CD8-positive, alpha-beta memory T cell (primary cell): ENCODE results near the gene GBF1. TPM values are rescaled to one million over a fixed set of nuclear protein-coding genes. Genes with fewer than 3 reads are reported as not detected.

Experiments used
- CTCF ChIA-PET: fragments of 350-600 bp; sonication (Branson Sonifier 250); formaldehyde crosslinking; loops from one replicate; lab custom pipeline; 2021; ENCODE audit warnings: antibody characterized with exemption; lab: Charles Lee
- POLR2A ChIA-PET: fragments of 350-600 bp; sonication (Branson Sonifier 250); formaldehyde crosslinking; loops from one replicate; lab custom pipeline; 2021; ENCODE audit warnings: antibody characterized with exemption; lab: Charles Lee
- DNase-seq, 5 donors: peaks; one replicate each; pipeline versions ENCODE4 v3.0.0 to v3.0.0-alpha.2; 2020 to 2022; ENCODE audit warnings: mixed read lengths in 1 of 5
- H3K27ac ChIP-seq: one replicate; pipeline ENCODE4 v1.7.0; 2013; ENCODE audit warnings: low read depth, mild to moderate bottlenecking, low read length, moderate library complexity
- H3K27me3 ChIP-seq: 2 replicates; pipeline ENCODE4 v1.7.0; 2013; ENCODE audit warnings: low read length, mild to moderate bottlenecking; ENCODE audit not compliant: insufficient read depth, poor library complexity, severe bottlenecking
- H3K36me3 ChIP-seq: 2 replicates; pipeline ENCODE4 v1.7.0; 2013; ENCODE audit warnings: mild to moderate bottlenecking, low read length, moderate library complexity; ENCODE audit not compliant: insufficient read depth
- H3K4me1 ChIP-seq: 2 replicates; pipeline ENCODE4 v1.7.0; 2013; ENCODE audit warnings: mild to moderate bottlenecking, low read length, moderate library complexity; ENCODE audit not compliant: insufficient read depth
- H3K4me3 ChIP-seq: 2 replicates; pipeline ENCODE4 v1.7.0; 2013; ENCODE audit warnings: mild to moderate bottlenecking, low read length
- H3K9me3 ChIP-seq: 2 replicates; pipeline ENCODE4 v1.7.0; 2013; ENCODE audit warnings: mild to moderate bottlenecking, low read length
- H3K27ac Mint-ChIP-seq, 8 donors: one replicate each; pipeline ENCODE4 v1.8.0; 2020 to 2021; ENCODE audit warnings: mixed read lengths in 8 of 8, mild to moderate bottlenecking in 6 of 8, inconsistent platforms in 3 of 8, moderate library complexity in 3 of 8
- H3K27me3 Mint-ChIP-seq, 2 donors: one replicate each; pipeline ENCODE4 v1.8.0; 2020 to 2021; ENCODE audit warnings: mixed read lengths in 2 of 2, mild to moderate bottlenecking in 1 of 2, moderate library complexity in 1 of 2
- H3K36me3 Mint-ChIP-seq, 3 donors: one replicate each; pipeline ENCODE4 v1.8.0; 2020 to 2021; ENCODE audit warnings: mixed read lengths in 3 of 3, inconsistent platforms in 1 of 3, mild to moderate bottlenecking in 1 of 3
- H3K4me1 Mint-ChIP-seq, 3 donors: one replicate each; pipeline ENCODE4 v1.8.0; 2020 to 2021; ENCODE audit warnings: mixed read lengths in 3 of 3, inconsistent platforms in 1 of 3, mild to moderate bottlenecking in 1 of 3
- H3K4me3 Mint-ChIP-seq, 7 donors: one replicate each; pipeline ENCODE4 v1.8.0; 2020 to 2021; ENCODE audit warnings: mixed read lengths in 7 of 7, mild to moderate bottlenecking in 6 of 7, moderate library complexity in 4 of 7, inconsistent platforms in 2 of 7
- H3K9me3 Mint-ChIP-seq, 5 donors: one replicate each; pipeline ENCODE4 v1.8.0; 2020 to 2022; ENCODE audit warnings: mixed read lengths in 5 of 5, mild to moderate bottlenecking in 3 of 5, moderate library complexity in 2 of 5, inconsistent platforms in 1 of 5
- polyA plus RNA-seq: library from polyadenylated mRNA; unstranded; fragments of 300-500 nt; fragmentation: Illumina TruSeq; gene quantifications from one replicate; pipeline ENCODE4 v1.2.3, GENCODE V29; 2021
- total RNA-seq, 2 experiments: library from RNA; stranded (reverse); gene quantifications; one replicate each; pipeline ENCODE4 v1.2.3, GENCODE V29; 2021

The GBF1 gene
- total and polyA plus RNA-seq, 3 experiments from 2014 or later, result 21.6 to 39.2 (median 38.7) TPM

GRCh38 chr10:102274062-102274461, 28.7 kb downstream of the GBF1 start:
- POLR2A ChIA-PET, result no interaction called here

GRCh38 chr10:102275343-102275742, 30.0 kb downstream of the GBF1 start:
- Mint-ChIP-seq H3K36me3 (peaks cover 0 to 20% (median 2%) of the 10 kb centered on the region in 3 donors), H3K9me3 (no peaks in the 10 kb centered on the region), H3K27ac (no peak overlapping the region), H3K4me3 (no peak overlapping the region), H3K27me3 (no peaks in the 10 kb centered on the region), H3K4me1 (peaks cover 22 to 56% (median 47%) of the 10 kb centered on the region in 3 donors)
- Histone ChIP-seq H3K4me3 (no peak overlapping the region), H3K9me3 (no peaks in the 10 kb centered on the region), H3K4me1 (peaks cover 17% of the 10 kb centered on the region), H3K27me3 (no peaks in the 10 kb centered on the region), H3K27ac (no peak overlapping the region), H3K36me3 (no peaks in the 10 kb centered on the region)
- CTCF ChIA-PET, result no interaction called here
- DNase-seq, result no peak
- POLR2A ChIA-PET, result no interaction called here

More at GRCh38 chr10:102274062-102274461, 28.7 kb downstream of the GBF1 start:
- Mint-ChIP-seq H3K36me3 (peaks cover 0 to 20% (median 4%) of the 10 kb centered on the region in 3 donors), H3K4me1 (peaks cover 17 to 50% (median 39%) of the 10 kb centered on the region in 3 donors), H3K9me3 (no peaks in the 10 kb centered on the region), H3K4me3 (no peak overlapping the region), H3K27me3 (no peaks in the 10 kb centered on the region), H3K27ac (peak overlapping the region in 1 of 8 donors; percentile 32)
- peaks cover 11% of the 10 kb centered on the region for H3K4me1 ChIP-seq
- no peaks in the 10 kb centered on the region for H3K9me3 ChIP-seq
- no peak for DNase-seq
- CTCF ChIA-PET, result no interaction called here
- H3K27me3 ChIP-seq, result no peaks in the 10 kb centered on the region
- H3K27ac ChIP-seq, result no peak overlapping the region
- H3K36me3 ChIP-seq, result no peaks in the 10 kb centered on the region
- H3K4me3 ChIP-seq, result no peak overlapping the region

GRCh38 chr10:102279104-102279503, 33.8 kb downstream of the GBF1 start:
- H3K27ac ChIP-seq, result no peak overlapping the region
- no peak overlapping the region for H3K4me3 ChIP-seq
- H3K27me3 ChIP-seq, result no peaks in the 10 kb centered on the region
- no peaks in the 10 kb centered on the region for H3K36me3 ChIP-seq
- H3K9me3 ChIP-seq, result no peaks in the 10 kb centered on the region
- Mint-ChIP-seq H3K27ac (peak overlapping the region in 3 of 8 donors; percentile 23 to 51 (median 50)), H3K4me1 (peaks cover 32 to 54% (median 50%) of the 10 kb centered on the region in 3 donors), H3K4me3 (no peak overlapping the region), H3K9me3 (no peaks in the 10 kb centered on the region), H3K27me3 (no peaks in the 10 kb centered on the region), H3K36me3 (peaks cover 0 to 23% (median 0%) of the 10 kb centered on the region in 3 donors)
- POLR2A ChIA-PET, result no interaction called here
- DNase-seq, result no peak
- CTCF ChIA-PET, result no interaction called here
- H3K4me1 ChIP-seq, result peaks cover 37% of the 10 kb centered on the region

GRCh38 chr10:102280397-102281101, 35.2 kb downstream of the GBF1 start:
- POLR2A ChIA-PET, result interaction anchor here (0.6 kb wide), 1 partner anchor 26 kb away, joined by 11 read pairs; no protein-coding TSS in a partner anchor
- DNase-seq, result no peak

GRCh38 chr10:102281102-102281487, 35.8 kb downstream of the GBF1 start:
- H3K4me1 Mint-ChIP-seq, result peaks cover 37 to 70% (median 69%) of the 10 kb centered on the region in 3 donors
- peak overlapping the region in 2 of 8 donors; percentile 70 to 89 for H3K27ac Mint-ChIP-seq
- Histone ChIP-seq H3K4me3 (no peak overlapping the region), H3K9me3 (no peaks in the 10 kb centered on the region), H3K4me1 (peaks cover 40% of the 10 kb centered on the region), H3K27me3 (no peaks in the 10 kb centered on the region), H3K36me3 (no peaks in the 10 kb centered on the region), H3K27ac (no peak overlapping the region)
- peak overlapping the region in 1 of 7 donors; percentile 11 for H3K4me3 Mint-ChIP-seq
- H3K27me3 Mint-ChIP-seq, result no peaks in the 10 kb centered on the region
- peaks cover 0 to 36% (median 0%) of the 10 kb centered on the region in 3 donors for H3K36me3 Mint-ChIP-seq
- CTCF ChIA-PET, result no interaction called here
- DNase-seq, result no peak
- POLR2A ChIA-PET, result no interaction called here
- no peaks in the 10 kb centered on the region for H3K9me3 Mint-ChIP-seq

More at GRCh38 chr10:102280397-102281101, 35.2 kb downstream of the GBF1 start:
- H3K36me3 ChIP-seq, result no peaks in the 10 kb centered on the region
- peak overlapping the region in 1 of 7 donors; percentile 11 for H3K4me3 Mint-ChIP-seq
- no peaks in the 10 kb centered on the region for H3K9me3 Mint-ChIP-seq
- H3K27ac ChIP-seq, result no peak overlapping the region
- H3K27ac Mint-ChIP-seq, result peak overlapping the region in 5 of 8 donors; percentile 30 to 89 (median 70)
- H3K9me3 ChIP-seq, result no peaks in the 10 kb centered on the region
- CTCF ChIA-PET, result no interaction called here
- H3K4me1 ChIP-seq, result peaks cover 40% of the 10 kb centered on the region
- no peaks in the 10 kb centered on the region for H3K27me3 ChIP-seq
- H3K4me3 ChIP-seq, result no peak overlapping the region
- H3K36me3 Mint-ChIP-seq, result peaks cover 0 to 34% (median 0%) of the 10 kb centered on the region in 3 donors
- H3K4me1 Mint-ChIP-seq, result peaks cover 36 to 65% (median 64%) of the 10 kb centered on the region in 3 donors
- no peaks in the 10 kb centered on the region for H3K27me3 Mint-ChIP-seq

- ChIA-PET POLR2A (interaction anchor here (0.6 kb wide), 1 partner anchor 40 kb away, joined by 4 read pairs; no protein-coding TSS in a partner anchor), CTCF (no interaction called here)
- H3K9me3 Mint-ChIP-seq, result no peaks in the 10 kb centered on the region
- Histone ChIP-seq H3K4me1 (peaks cover 40% of the 10 kb centered on the region), H3K9me3 (no peaks in the 10 kb centered on the region), H3K27ac (no peak overlapping the region), H3K36me3 (no peaks in the 10 kb centered on the region), H3K4me3 (no peak overlapping the region), H3K27me3 (no peaks in the 10 kb centered on the region)
- DNase-seq, result no peak
- H3K27ac Mint-ChIP-seq, result peak overlapping the region in 6 of 8 donors; percentile 10 to 51 (median 18)
- peaks cover 0 to 45% (median 5%) of the 10 kb centered on the region in 3 donors for H3K36me3 Mint-ChIP-seq
- H3K27me3 Mint-ChIP-seq, result no peaks in the 10 kb centered on the region
- peaks cover 41 to 75% (median 73%) of the 10 kb centered on the region in 3 donors for H3K4me1 Mint-ChIP-seq
- H3K4me3 Mint-ChIP-seq, result peak overlapping the region in 1 of 7 donors; percentile 0
These were observed 38.2 kb downstream of the GBF1 start for GRCh38 chr10:102283488-102283887.

GRCh38 chr10:102283890-102284289, 38.6 kb downstream of the GBF1 start:
- H3K27ac Mint-ChIP-seq, result peak overlapping the region in 3 of 8 donors; percentile 12 to 46 (median 19)
- no peaks in the 10 kb centered on the region for H3K9me3 Mint-ChIP-seq
- no peaks in the 10 kb centered on the region for H3K27me3 Mint-ChIP-seq
- no peak overlapping the region for H3K4me3 ChIP-seq
- ChIA-PET POLR2A (interaction anchor here (0.6 kb wide), 1 partner anchor 40 kb away, joined by 4 read pairs; no protein-coding TSS in a partner anchor), CTCF (no interaction called here)
- H3K36me3 ChIP-seq, result no peaks in the 10 kb centered on the region
- H3K4me1 ChIP-seq, result peaks cover 36% of the 10 kb centered on the region
- no peak overlapping the region for H3K27ac ChIP-seq
- H3K36me3 Mint-ChIP-seq, result peaks cover 0 to 42% (median 5%) of the 10 kb centered on the region in 3 donors
- no peaks in the 10 kb centered on the region for H3K27me3 ChIP-seq
- H3K9me3 ChIP-seq, result no peaks in the 10 kb centered on the region
- no peak overlapping the region for H3K4me3 Mint-ChIP-seq
- H3K4me1 Mint-ChIP-seq, result peaks cover 39 to 71% (median 69%) of the 10 kb centered on the region in 3 donors
- no peak for DNase-seq

- DNase-seq, result no peak
- Histone ChIP-seq H3K27ac (no peak overlapping the region), H3K4me3 (no peak overlapping the region), H3K36me3 (no peaks in the 10 kb centered on the region), H3K4me1 (peaks cover 36% of the 10 kb centered on the region), H3K27me3 (no peaks in the 10 kb centered on the region), H3K9me3 (no peaks in the 10 kb centered on the region)
- no peaks in the 10 kb centered on the region for H3K27me3 Mint-ChIP-seq
- H3K9me3 Mint-ChIP-seq, result no peaks in the 10 kb centered on the region
- peak overlapping the region in 6 of 8 donors; percentile 12 to 66 (median 51) for H3K27ac Mint-ChIP-seq
- peaks cover 0 to 47% (median 5%) of the 10 kb centered on the region in 3 donors for H3K36me3 Mint-ChIP-seq
- POLR2A ChIA-PET, result no interaction called here
- CTCF ChIA-PET, result no interaction called here
- no peak overlapping the region for H3K4me3 Mint-ChIP-seq
- H3K4me1 Mint-ChIP-seq, result peaks cover 39 to 74% (median 70%) of the 10 kb centered on the region in 3 donors
These were observed 39.2 kb downstream of the GBF1 start for GRCh38 chr10:102284531-102284930.
